Endothelial cell of umbilical vein (primary cell): ENCODE data around the gene CLNK.

Experiments
- EZH2 ChIP-seq: IDR thresholded peaks from 2 replicates; pipeline ENCODE4 v1.6.1; 2012; ENCODE audit warnings: borderline replicate concordance, low read depth, mild to moderate bottlenecking, moderate library complexity, low read length, inconsistent platforms; ENCODE audit not compliant: severe bottlenecking
- FOS ChIP-seq: IDR thresholded peaks from 2 replicates; pipeline ENCODE4 v1.6.1; 2011; ENCODE audit warnings: mild to moderate bottlenecking, low read length, moderate library complexity, borderline replicate concordance; ENCODE audit not compliant: insufficient read depth
- GATA2 ChIP-seq: IDR thresholded peaks from 2 replicates; pipeline ENCODE4 v1.7.0; 2011; ENCODE audit warnings: low read depth, mild to moderate bottlenecking, moderate library complexity, mixed read lengths, low read length; ENCODE audit not compliant: insufficient read length, insufficient read depth
- POLR2AphosphoS5 ChIP-seq: IDR thresholded peaks from 2 replicates; pipeline ENCODE4 v1.6.1; 2012; ENCODE audit warnings: low read depth, mild to moderate bottlenecking, control low read depth, low read length, moderate library complexity; ENCODE audit not compliant: insufficient read depth
- TF ChIP-seq, protein P1 (sequence below), 2 donors: IDR thresholded peaks; 1 replicate in 1 of 2; 2 replicates in 1 of 2; pipeline ENCODE4 v1.5.1; 2011; ENCODE audit warnings: low read length in 2 of 2, mild to moderate bottlenecking in 2 of 2, moderate library complexity in 2 of 2, control low read depth in 1 of 2, inconsistent platforms in 1 of 2, low read depth in 1 of 2; ENCODE audit not compliant: insufficient read depth in 1 of 2; ENCODE audit errors: extremely low read depth in 1 of 2

GRCh38 chr4:10599574-10599973 lies 85.0 kb downstream of the CLNK start:
- TF ChIP-seq, protein P1, sequence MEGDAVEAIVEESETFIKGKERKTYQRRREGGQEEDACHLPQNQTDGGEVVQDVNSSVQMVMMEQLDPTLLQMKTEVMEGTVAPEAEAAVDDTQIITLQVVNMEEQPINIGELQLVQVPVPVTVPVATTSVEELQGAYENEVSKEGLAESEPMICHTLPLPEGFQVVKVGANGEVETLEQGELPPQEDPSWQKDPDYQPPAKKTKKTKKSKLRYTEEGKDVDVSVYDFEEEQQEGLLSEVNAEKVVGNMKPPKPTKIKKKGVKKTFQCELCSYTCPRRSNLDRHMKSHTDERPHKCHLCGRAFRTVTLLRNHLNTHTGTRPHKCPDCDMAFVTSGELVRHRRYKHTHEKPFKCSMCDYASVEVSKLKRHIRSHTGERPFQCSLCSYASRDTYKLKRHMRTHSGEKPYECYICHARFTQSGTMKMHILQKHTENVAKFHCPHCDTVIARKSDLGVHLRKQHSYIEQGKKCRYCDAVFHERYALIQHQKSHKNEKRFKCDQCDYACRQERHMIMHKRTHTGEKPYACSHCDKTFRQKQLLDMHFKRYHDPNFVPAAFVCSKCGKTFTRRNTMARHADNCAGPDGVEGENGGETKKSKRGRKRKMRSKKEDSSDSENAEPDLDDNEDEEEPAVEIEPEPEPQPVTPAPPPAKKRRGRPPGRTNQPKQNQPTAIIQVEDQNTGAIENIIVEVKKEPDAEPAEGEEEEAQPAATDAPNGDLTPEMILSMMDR (IDR thresholded peaks at IDR 0.05; ENCODE audit: extremely low read depth in 1 of 2, insufficient read depth in 1 of 2, low read depth in 1 of 2, low read length in 2 of 2) = no peak
- TF ChIP-seq GATA2 (no peak), POLR2AphosphoS5 (no peak), EZH2 (no peak), FOS (no peak)
